Measurements from ENCODE around the gene TAS2R60.
"Not testable (repeated sequence)": the region's sequence is repeated elsewhere in the genome, so short reads cannot be mapped to it uniquely, and the experiment has no call there.

Gene TAS2R60

GRCh38 chr7:143458681-143459080 lies 15.4 kb downstream of the TAS2R60 start:
- intact Hi-C loops (cut with DNase I) = no loop called here
- no peak for DNase-seq

- intact Hi-C loops (cut with DNase I) = no loop called here
- no peak for DNase-seq
Measured at GRCh38 chr7:143459359-143459758, 16.1 kb downstream of the TAS2R60 start.

GRCh38 chr7:143460271-143460979 lies 17.2 kb downstream of the TAS2R60 start:
- DNase-seq = no peak
- intact Hi-C loops (cut with DNase I) = no loop called here

- intact Hi-C loops (cut with DNase I) = no loop called here
- no peak for DNase-seq
Measured at GRCh38 chr7:143462045-143462444, 18.8 kb downstream of the TAS2R60 start.

GRCh38 chr7:143463556-143463955 lies 20.3 kb downstream of the TAS2R60 start:
- intact Hi-C loops (cut with DNase I) = no loop called here
- no peak for DNase-seq

- intact Hi-C loops (cut with DNase I) = no loop called here
- DNase-seq = no peak
Measured at GRCh38 chr7:143463957-143464356, 20.7 kb downstream of the TAS2R60 start.

- intact Hi-C loops (cut with DNase I) = no loop called here
- no peak for DNase-seq
Measured at GRCh38 chr7:143467724-143468123, 24.5 kb downstream of the TAS2R60 start.

- intact Hi-C loops (cut with DNase I) = not testable (repeated sequence)
Measured at GRCh38 chr7:143472071-143472689, 28.9 kb downstream of the TAS2R60 start.

GRCh38 chr7:143477501-143478150 lies 34.4 kb downstream of the TAS2R60 start, which contains the start of gene TAS2R41:
Gene TAS2R41 (plus strand): TSS chr7:143477873. CDS start chr7:143477873, 0 bp downstream.
- no peak for DNase-seq
- intact Hi-C loops (cut with DNase I) = no loop called here

More at GRCh38 chr7:143472071-143472689, 28.9 kb downstream of the TAS2R60 start:
- DNase-seq = not testable (repeated sequence)

- intact Hi-C loops (cut with DNase I) = no loop called here
- DNase-seq = no peak
Measured at GRCh38 chr7:143479055-143479766, 36.0 kb downstream of the TAS2R60 start.

- intact Hi-C loops (cut with DNase I) = no loop called here
Measured at GRCh38 chr7:143480501-143480900, 37.2 kb downstream of the TAS2R60 start.

GRCh38 chr7:143484119-143484518 lies 40.9 kb downstream of the TAS2R60 start:
- intact Hi-C loops (cut with DNase I) = no loop called here
- no peak for DNase-seq

More at GRCh38 chr7:143480501-143480900, 37.2 kb downstream of the TAS2R60 start:
- DNase-seq = no peak

- intact Hi-C loops (cut with DNase I) = no loop called here
- DNase-seq = no peak
Measured at GRCh38 chr7:143485094-143485493, 41.8 kb downstream of the TAS2R60 start.

GRCh38 chr7:143485500-143485899 lies 42.2 kb downstream of the TAS2R60 start:
- no peak for DNase-seq
- intact Hi-C loops (cut with DNase I) = no loop called here

- DNase-seq; intact Hi-C loops (cut with DNase I): not testable (repeated sequence)
Measured at GRCh38 chr7:143486266-143486665, 43.0 kb downstream of the TAS2R60 start.

- intact Hi-C loops (cut with DNase I) = no loop called here
- no peak for DNase-seq
Measured at GRCh38 chr7:143487061-143487460, 43.8 kb downstream of the TAS2R60 start.

GRCh38 chr7:143487566-143487965 lies 44.3 kb downstream of the TAS2R60 start:
- intact Hi-C loops (cut with DNase I) = no loop called here
- peak in 5 of 42 donors; percentile 7 to 31 (median 15) for DNase-seq

- intact Hi-C loops (cut with DNase I) = no loop called here
- no peak for DNase-seq
Measured at GRCh38 chr7:143490717-143491306, 47.6 kb downstream of the TAS2R60 start.

GRCh38 chr7:143492043-143492471 lies 48.8 kb downstream of the TAS2R60 start:
- intact Hi-C loops (cut with DNase I) = no loop called here
- no peak for DNase-seq
